IMR-90 (cell line): Measurements from ENCODE around the gene PRMT1. TPM values are rescaled to one million over a fixed set of nuclear protein-coding genes. Genes with fewer than 3 reads are reported as not detected.

Source experiments
- ATAC-seq: fragments of 200-7000 bp; cut with Tn5 transposase; 2 replicates; pipeline ENCODE4 v1.9.1; 2020; ENCODE audit warnings: low read depth, mild to moderate bottlenecking, moderate library complexity
- BruUV-seq: library from RNA; stranded (reverse); fragments of 400-500 nt; replicated peaks from 2 replicates; lab custom pipeline; 2021; lab: Mats Ljungman, UMichigan
- CTCF ChIA-PET: fragments of 300-600 bp; formaldehyde crosslinking; extraction: SDS; loops from one replicate; lab custom pipeline; 2021; ENCODE audit warnings: antibody characterized with exemption; lab: Yijun Ruan, JAX
- POLR2A ChIA-PET: fragments of 300-600 bp; sonication (Branson Sonifier 250); formaldehyde crosslinking; loops from one replicate; lab custom pipeline; 2022; ENCODE audit warnings: antibody characterized with exemption; ENCODE audit not compliant: unreplicated experiment; lab: Charles Lee
- DNase-seq: peaks from one replicate; pipeline ENCODE4 v3.0.0; 2013
- H2AFZ ChIP-seq: replicated peaks from 2 replicates; pipeline ENCODE3; 2013; ENCODE audit warnings: low read length, mild to moderate bottlenecking; ENCODE audit not compliant: poor library complexity
- H2AK5ac ChIP-seq: 2 replicates; pipeline ENCODE4 v1.6.1; 2013; ENCODE audit warnings: low read depth, low read length, inconsistent platforms
- H2AK9ac ChIP-seq: replicated peaks from 2 replicates; pipeline ENCODE3; 2013; ENCODE audit warnings: mild to moderate bottlenecking, low read depth, low read length, moderate library complexity; ENCODE audit not compliant: poor library complexity
- H2BK120ac ChIP-seq: 2 replicates; pipeline ENCODE4 v1.6.1; 2013; ENCODE audit warnings: low read depth, low read length, inconsistent platforms
- H2BK15ac ChIP-seq: 3 replicates; pipeline ENCODE4 v1.6.1; 2013; ENCODE audit warnings: low read depth, low read length, inconsistent platforms
- H2BK20ac ChIP-seq: 2 replicates; pipeline ENCODE4 v1.6.1; 2013; ENCODE audit warnings: low read depth, mild to moderate bottlenecking, inconsistent platforms, low read length, moderate library complexity
- H2BK5ac ChIP-seq: 2 replicates; pipeline ENCODE4 v1.6.1; 2013; ENCODE audit warnings: mild to moderate bottlenecking, low read depth, low read length, inconsistent platforms; ENCODE audit not compliant: poor library complexity, severe bottlenecking
- H3K14ac ChIP-seq: replicated peaks from 2 replicates; pipeline ENCODE4 v1.6.1; 2013; ENCODE audit warnings: low read depth, low read length, inconsistent platforms
- H3K18ac ChIP-seq: 2 replicates; pipeline ENCODE4 v1.6.1; 2013; ENCODE audit warnings: low read depth, low read length, control low read depth
- H3K23ac ChIP-seq: 2 replicates; pipeline ENCODE4 v1.6.1; 2013; ENCODE audit warnings: low read depth, low read length, inconsistent platforms
- H3K27ac ChIP-seq: 2 replicates; pipeline ENCODE4 v1.5.1; 2013; ENCODE audit warnings: mild to moderate bottlenecking, control low read depth, low read length; ENCODE audit not compliant: insufficient read depth
- H3K27me3 ChIP-seq: 2 replicates; pipeline ENCODE4 v1.6.1; 2013; ENCODE audit warnings: low read length; ENCODE audit not compliant: control insufficient read depth, insufficient read depth
- H3K36me3 ChIP-seq: 2 replicates; pipeline ENCODE4 v1.6.1; 2013; ENCODE audit warnings: low read length, mixed read lengths; ENCODE audit not compliant: control insufficient read depth, insufficient read depth
- H3K4ac ChIP-seq: 2 replicates; pipeline ENCODE4 v1.6.1; 2013; ENCODE audit warnings: low read depth, low read length, inconsistent platforms
- H3K4me1 ChIP-seq: 2 replicates; pipeline ENCODE4 v1.6.1; 2013; ENCODE audit warnings: low read length, mixed read lengths; ENCODE audit not compliant: control insufficient read depth, insufficient read depth
- H3K4me2 ChIP-seq: 2 replicates; pipeline ENCODE4 v1.6.1; 2013; ENCODE audit warnings: low read depth, mild to moderate bottlenecking, control low read depth, low read length, moderate library complexity
- H3K4me3 ChIP-seq: 2 replicates; pipeline ENCODE4 v1.5.1; 2013; ENCODE audit warnings: low read depth, mild to moderate bottlenecking, control low read depth, low read length, moderate library complexity; ENCODE audit not compliant: insufficient read depth
- H3K56ac ChIP-seq: 2 replicates; pipeline ENCODE4 v1.6.1; 2013; ENCODE audit warnings: low read length, inconsistent platforms; ENCODE audit not compliant: insufficient read depth; ENCODE audit errors: extremely low read depth
- H3K79me1 ChIP-seq, 2 experiments: 2 replicates each; pipeline ENCODE4 v1.6.1; 2013; ENCODE audit warnings: low read length in 2 of 2, inconsistent platforms in 1 of 2, low read depth in 1 of 2
- H3K9ac ChIP-seq: 2 replicates; pipeline ENCODE4 v1.6.1; 2013; ENCODE audit warnings: low read depth, low read length, control low read depth
- H3K9me1 ChIP-seq: 2 replicates; pipeline ENCODE4 v1.6.1; 2013; ENCODE audit warnings: low read length, inconsistent platforms; ENCODE audit not compliant: insufficient read depth
- H3K9me3 ChIP-seq: 2 replicates; pipeline ENCODE4 v1.6.1; 2013; ENCODE audit warnings: low read length; ENCODE audit not compliant: control insufficient read depth, insufficient read depth
- H4K20me1 ChIP-seq: 2 replicates; pipeline ENCODE4 v1.6.1; 2013; ENCODE audit warnings: low read length, inconsistent platforms; ENCODE audit not compliant: insufficient read depth
- H4K5ac ChIP-seq: 2 replicates; pipeline ENCODE4 v1.6.1; 2013; ENCODE audit warnings: mild to moderate bottlenecking, low read depth, low read length, control low read depth
- H4K8ac ChIP-seq, 2 experiments: 2 replicates each; pipeline ENCODE4 v1.6.1; 2013; ENCODE audit warnings: low read depth in 2 of 2, low read length in 2 of 2, control low read depth in 1 of 2, inconsistent platforms in 1 of 2
- H4K91ac ChIP-seq: 2 replicates; pipeline ENCODE4 v1.6.1; 2013; ENCODE audit warnings: low read depth, low read length, inconsistent platforms; ENCODE audit not compliant: insufficient read depth
- CHD1 ChIP-seq: IDR thresholded peaks from 2 replicates; pipeline ENCODE4 v1.6.1; 2012; ENCODE audit warnings: low read depth, low read length, improper control_type of control experiment
- SMC3 ChIP-seq: fragments of 150-350 bp; IDR thresholded peaks from 2 replicates; pipeline ENCODE4 v1.6.1; 2016; ENCODE audit warnings: low read depth, mild to moderate bottlenecking, antibody characterized with exemption, low read length, moderate library complexity
- WGBS, 2 experiments: methylation state at CpG; one replicate each; pipeline versions ENCODE4 v1.1.5 to v1.1.7; 2013; ENCODE audit warnings: missing lambda C conversion rate in 2 of 2; ENCODE audit not compliant: insufficient read length in 1 of 2; ENCODE audit errors: extremely low coverage in 2 of 2; 5-methylcytosine and 5-hydroxymethylcytosine counted together
- dilution Hi-C: fragments of 300-500 bp; cut with HindIII; formaldehyde crosslinking; loops from one replicate; pipeline ENCODE4 v1.14.3; 2018; ENCODE audit warnings: low sequenced_read_pairs; ENCODE audit not compliant: unreplicated experiment
- in situ Hi-C: fragments of 300-500 bp; cut with MboI; formaldehyde crosslinking; loops from 3 replicates; pipeline ENCODE4 v1.14.3; 2019; ENCODE audit warnings: low sequenced_read_pairs, inconsistent platforms, mixed read lengths
- intact Hi-C: fragments of 100-400 bp; cut with micrococcal nuclease; formaldehyde crosslinking; loops from 2 replicates; pipeline ENCODE4 v1.10.0; 2022
- polyA plus RNA-seq, 3 experiments: library from polyadenylated mRNA; depleted of rRNA; stranded (reverse); fragments of >200 nt; gene quantifications; 2 replicates each; pipeline ENCODE4 v1.2.3, GENCODE V29; 2012; ENCODE audit warnings: low replicate concordance in 1 of 3
- total RNA-seq: library from RNA; depleted of rRNA; stranded (reverse); fragments of >200 nt; gene quantifications from 2 replicates; pipeline ENCODE4 v1.2.3, GENCODE V29; 2012

PRMT1 gene
- total and polyA plus RNA-seq, 2 of the 4 experiments (the other 2 are of a cell fraction), result 497 to 840 TPM

GRCh38 chr19:49678985-49679770 lies 2.1 kb downstream of the PRMT1 start:
- Histone ChIP-seq H4K5ac (no peak overlapping the region), H3K4me3 (no peak overlapping the region), H3K4me2 (no peak overlapping the region; the same call in 1 of the 2 replicates), H3K9me3 (no peaks in the 10 kb centered on the region), H3K56ac (no peak overlapping the region), H3K4ac (no peak overlapping the region), H3K18ac (no peak overlapping the region), H3K9me1 (peaks cover 3% of the 10 kb centered on the region; the same call in 1 of the 2 replicates), H3K36me3 (peaks cover 16% of the 10 kb centered on the region), H2BK5ac (no peak overlapping the region), H2BK120ac (no peak overlapping the region), H3K14ac (no peak overlapping the region), H4K20me1 (peaks cover 49% of the 10 kb centered on the region), H3K27me3 (no peaks in the 10 kb centered on the region), H2AK9ac (no peak overlapping the region), H2BK20ac (no peak overlapping the region), H4K91ac (no peak overlapping the region), H2BK15ac (no peak overlapping the region), H3K27ac (no peak overlapping the region), H3K23ac (no peak overlapping the region; the same call in 1 of the 2 replicates), H3K9ac (no peak overlapping the region), H2AK5ac (no peak overlapping the region), H2AFZ (no peak overlapping the region), H3K79me1 (peaks cover 16 to 57% of the 10 kb centered on the region in 2 experiments), H3K4me1 (peaks cover 13% of the 10 kb centered on the region), H4K8ac (no peak overlapping the region)
- ATAC-seq (no peak), DNase-seq (no peak)
- 62% methylated on average over 2 of the region's 12 CpGs; no CpG with 5 or more reads in 1 of the 2 experiments for WGBS, 2 experiments
- TF ChIP-seq CHD1 (no peak), SMC3 (no peak)
- intact Hi-C loops, result loop anchor here (5.0 kb wide), 1 partner anchor 87 kb away; the partner anchor contains the start of gene PRR12
- CTCF ChIA-PET, result interaction anchor here (0.6 to 1.0 kb wide), 2 partner anchors 109 to 312 kb away, joined by 3 to 4 read pairs; no protein-coding TSS in a partner anchor
- dilution Hi-C loops, result no loop called here
- POLR2A ChIA-PET, result no interaction called here
- in situ Hi-C loops, result no loop called here
- no TSS peak for BruUV-seq
